HCT116 (cell line): ENCODE data around the gene RBP5. TPM values are rescaled to one million over a fixed set of nuclear protein-coding genes. Genes with fewer than 3 reads are reported as not detected.

Source experiments
- ATAC-seq: fragments of 200-7000 bp; cut with Tn5 transposase; 2 replicates; pipeline ENCODE4 v1.9.1; 2020; ENCODE audit warnings: mild to moderate bottlenecking, moderate library complexity
- BruUV-seq: library from RNA; stranded (reverse); fragments of 400-500 nt; replicated peaks from 2 replicates; lab custom pipeline; 2021; lab: Mats Ljungman, UMichigan
- CTCF ChIA-PET: fragments of 300-600 bp; sonication (Branson Sonifier 250); formaldehyde crosslinking; loops from one replicate; lab custom pipeline; 2021; ENCODE audit warnings: antibody characterized with exemption; lab: Charles Lee
- POLR2A ChIA-PET: fragments of 300-600, 350-600 bp; sonication (Branson Sonifier 250); formaldehyde crosslinking; loops from one replicate; lab custom pipeline; 2021; ENCODE audit warnings: antibody characterized with exemption; lab: Charles Lee
- RAD21 ChIA-PET, 2 experiments: fragments of 300-600 bp; sonication (Branson Sonifier 250); formaldehyde crosslinking; loops; one replicate each; lab custom pipeline; 2023; ENCODE audit warnings: low total read pairs in 2 of 2; ENCODE audit not compliant: uncharacterized antibody in 2 of 2, unreplicated experiment in 2 of 2, low non-redundant PET in 1 of 2; lab: Charles Lee
- DNase-seq: peaks from one replicate; pipeline ENCODE4 v3.0.0-alpha.2; 2010; ENCODE audit warnings: low read depth, low spot score
- H2AFZ ChIP-seq: fragments of 200-600 bp; shearing (Covaris generic), sonication (generic); 2 replicates; pipeline ENCODE4 v1.6.1; 2017; ENCODE audit warnings: low read depth, mixed run types, mixed read lengths, antibody characterized with exemption, low read length; ENCODE audit not compliant: poor library complexity, severe bottlenecking
- H3K27ac ChIP-seq: 2 replicates; pipeline ENCODE4 v1.5.1; 2012; ENCODE audit warnings: low read depth, low read length
- H3K27me3 ChIP-seq: fragments of 200-600 bp; sonication (generic); 2 replicates; pipeline ENCODE4 v1.6.1; 2016; ENCODE audit warnings: mixed run types, low read length, mixed read lengths; ENCODE audit not compliant: insufficient read depth
- H3K36me3 ChIP-seq, 2 experiments: fragments of 200-500 bp in 1 of 2; fragments of 200-600 bp in 1 of 2; sonication (Bioruptor generic) in 1 of 2; sonication (generic) in 1 of 2; 2 replicates each; pipeline versions ENCODE4 v1.5.1 to v1.6.1; 2014 to 2016; ENCODE audit warnings: low read length in 2 of 2, inconsistent platforms in 1 of 2, mixed read lengths in 1 of 2, mixed run types in 1 of 2; ENCODE audit not compliant: insufficient read depth in 2 of 2, control insufficient read depth in 1 of 2
- H3K4me1 ChIP-seq, 2 experiments: fragments of 200-600 bp in 1 of 2; sonication (generic) in 1 of 2; 2 replicates each; pipeline versions ENCODE4 v1.5.1 to v1.6.1; 2012 to 2017; ENCODE audit warnings: low read length in 2 of 2, inconsistent platforms in 1 of 2, mild to moderate bottlenecking in 1 of 2, mixed read lengths in 1 of 2, mixed run types in 1 of 2, moderate library complexity in 1 of 2; ENCODE audit not compliant: insufficient read depth in 2 of 2, control insufficient read depth in 1 of 2
- H3K4me2 ChIP-seq: fragments of 200-600 bp; sonication (generic); 2 replicates; pipeline ENCODE4 v1.6.1; 2017; ENCODE audit warnings: mixed run types, low read length, mixed read lengths
- H3K4me3 ChIP-seq, 2 experiments: fragments of 200-600 bp in 1 of 2; sonication (generic) in 1 of 2; replicated peaks in 1 of 2; 2 replicates each; pipeline ENCODE4 v1.5.1; 2011 to 2016; ENCODE audit warnings: low read length in 2 of 2, control low read depth in 1 of 2, low read depth in 1 of 2, mild to moderate bottlenecking in 1 of 2, mixed read lengths in 1 of 2, mixed run types in 1 of 2
- H3K79me2 ChIP-seq: fragments of 200-600 bp; sonication (generic); 2 replicates; pipeline ENCODE4 v1.6.1; 2017; ENCODE audit warnings: mild to moderate bottlenecking, mixed run types, low read length, moderate library complexity, mixed read lengths; ENCODE audit not compliant: insufficient read depth
- H3K9ac ChIP-seq: fragments of 200-600 bp; sonication (generic); 2 replicates; pipeline ENCODE4 v1.6.1; 2016; ENCODE audit warnings: low read length, mixed read lengths
- H3K9me2 ChIP-seq: fragments of 200-600 bp; sonication (generic), shearing (Covaris generic); 2 replicates; pipeline ENCODE4 v1.6.1; 2017; ENCODE audit warnings: mixed run types, mild to moderate bottlenecking, moderate library complexity; ENCODE audit not compliant: insufficient read depth
- H3K9me3 ChIP-seq, 2 experiments: fragments of 200-500 bp in 1 of 2; fragments of 200-600 bp in 1 of 2; sonication (Bioruptor generic) in 1 of 2; sonication (generic) in 1 of 2; 2 replicates each; pipeline ENCODE4 v1.6.1; 2014 to 2017; ENCODE audit warnings: low read length in 2 of 2, mixed read lengths in 2 of 2, inconsistent platforms in 1 of 2, low read depth in 1 of 2, mild to moderate bottlenecking in 1 of 2, mixed run types in 1 of 2, moderate library complexity in 1 of 2; ENCODE audit not compliant: control insufficient read depth in 1 of 2, insufficient read depth in 1 of 2
- H4K20me1 ChIP-seq: fragments of 200-600 bp; sonication (generic), shearing (Covaris generic); 2 replicates; pipeline ENCODE4 v1.6.1; 2017; ENCODE audit warnings: mixed run types, mild to moderate bottlenecking, moderate library complexity; ENCODE audit not compliant: insufficient read depth
- FOSL1 ChIP-seq: IDR thresholded peaks from 2 replicates; pipeline ENCODE4 v1.6.1; 2012; ENCODE audit warnings: low read depth
- TCF7L2 ChIP-seq: IDR thresholded peaks from 2 replicates; pipeline ENCODE4 v1.7.0; 2011; ENCODE audit warnings: borderline replicate concordance, inconsistent platforms; ENCODE audit not compliant: insufficient read depth, insufficient read length; ENCODE audit errors: extremely low read depth
- intact Hi-C: fragments of 100-400 bp; cut with micrococcal nuclease; formaldehyde crosslinking; loops from 2 replicates; pipeline ENCODE4 v1.10.0; 2022
- total RNA-seq: library from RNA; stranded (reverse); gene quantifications from one replicate; pipeline ENCODE4 v1.2.1, GENCODE V29; 2021; ENCODE audit not compliant: unreplicated experiment
- TF ChIP-seq, protein P1 (sequence below): IDR thresholded peaks from 2 replicates; pipeline ENCODE4 v1.6.1; 2012; ENCODE audit warnings: low read depth

The RBP5 gene
- total RNA-seq, 1 experiment from 2014 or later = 0.22 TPM

DNA sequence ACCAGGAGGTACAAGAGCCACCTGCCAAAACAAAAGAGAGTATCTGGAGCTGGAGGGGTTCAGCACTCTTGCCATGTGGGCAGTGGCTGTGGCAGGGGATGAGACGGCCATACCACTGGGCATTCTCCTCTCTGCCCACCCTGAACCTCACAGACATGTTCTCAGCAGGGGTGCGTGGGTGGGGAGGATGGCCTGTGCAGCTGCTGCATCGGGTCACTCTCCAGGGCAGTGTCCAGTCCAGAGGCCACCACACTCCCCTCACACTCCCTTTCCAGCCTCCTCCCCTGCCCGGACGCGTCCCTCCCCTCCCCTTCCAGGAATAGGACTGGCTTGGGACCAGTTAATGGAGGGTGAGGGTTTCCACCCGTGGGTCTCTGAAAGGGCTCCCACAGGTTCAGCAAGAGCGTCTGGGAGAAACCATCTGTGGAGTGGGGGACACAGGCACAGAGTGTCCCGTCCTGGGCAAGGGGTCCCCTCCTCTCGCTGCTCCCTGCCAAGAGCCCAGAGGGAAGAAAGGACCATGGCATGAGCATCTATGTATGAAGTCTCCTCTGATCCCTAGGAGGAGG lies 36.9 kb downstream of the RBP5 start:
- no peak for TF ChIP-seq TCF7L2
- Histone ChIP-seq H4K20me1 (no peaks in the 10 kb centered on the region), H3K4me3 (no peak overlapping the region), H3K4me2 (peak overlapping the region; percentile 54; the same call in 1 of the 2 replicates), H3K9me3 (no peaks in the 10 kb centered on the region), H3K9me2 (no peaks in the 10 kb centered on the region), H3K9ac (no peak overlapping the region), H3K36me3 (no peaks in the 10 kb centered on the region), H3K79me2 (no peaks in the 10 kb centered on the region), H3K27me3 (0 out of 2 replicates have a peak, but pooled peaks cover 4% of the 10 kb centered on the region), H2AFZ (no peak overlapping the region), H3K27ac (peak overlapping the region; percentile 13; the same call in 1 of the 2 replicates), H3K4me1 (peaks cover 0 to 6% of the 10 kb centered on the region in 2 experiments; a peak in 1 of 4 replicates)
- intact Hi-C loops = loop anchor here (1.0 to 5.0 kb wide), 3 partner anchors 119 to 167 kb away; partner anchors contain the start of genes C12orf57, EMG1 and PHB2
- ChIA-PET POLR2A (interaction anchor here (0.8 to 1.7 kb wide), 3 partner anchors 16 to 148 kb away, joined by 3 to 5 read pairs (median 3); partner anchors contain the start of genes C12orf57 and RNU7-1), CTCF (interaction anchor here (0.7 to 1.1 kb wide), 2 partner anchors 16 to 147 kb away, joined by 3 to 4 read pairs; no protein-coding TSS in a partner anchor), RAD21 (no interaction called here)
- no TSS peak for BruUV-seq
- no peak; the same call in 1 of the 2 replicates for ATAC-seq
- no peak for DNase-seq

DNA sequence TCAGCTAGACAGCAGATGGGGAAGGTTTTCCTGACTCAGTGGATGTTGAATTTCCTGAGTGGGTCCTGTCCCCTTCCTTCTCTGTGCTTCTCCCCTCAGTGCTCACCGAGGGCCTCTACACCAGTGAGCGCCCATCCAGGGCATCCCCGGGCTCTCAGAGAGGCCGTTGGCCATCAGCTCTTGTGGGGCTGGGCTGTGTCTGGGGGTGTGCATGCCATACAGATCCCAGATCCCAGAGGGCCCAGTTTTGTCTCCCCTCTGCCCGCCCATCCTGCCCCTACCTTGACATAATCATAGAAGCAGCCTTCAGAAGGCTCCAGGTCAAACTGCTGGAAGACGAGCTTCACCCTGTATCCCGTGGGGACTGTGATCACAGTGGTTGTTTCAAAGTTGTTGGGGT lies 37.5 kb downstream of the RBP5 start:
- Histone ChIP-seq H3K9me2 (no peaks in the 10 kb centered on the region), H3K9ac (no peak overlapping the region), H3K79me2 (no peaks in the 10 kb centered on the region), H2AFZ (no peak overlapping the region), H3K4me2 (no peak overlapping the region), H3K36me3 (no peaks in the 10 kb centered on the region), H3K27ac (no peak overlapping the region), H4K20me1 (no peaks in the 10 kb centered on the region), H3K9me3 (no peaks in the 10 kb centered on the region), H3K27me3 (0 out of 2 replicates have a peak, but pooled peaks cover 4% of the 10 kb centered on the region), H3K4me1 (peaks cover 0 to 6% of the 10 kb centered on the region in 2 experiments; a peak in 1 of 4 replicates), H3K4me3 (no peak overlapping the region)
- no peak for ATAC-seq
- POLR2A ChIA-PET = interaction anchor here (1.2 to 1.7 kb wide), 2 partner anchors 129 to 147 kb away, joined by 3 to 5 read pairs; partner anchors contain the start of genes C12orf57 and RNU7-1
- TF ChIP-seq, protein P1, sequence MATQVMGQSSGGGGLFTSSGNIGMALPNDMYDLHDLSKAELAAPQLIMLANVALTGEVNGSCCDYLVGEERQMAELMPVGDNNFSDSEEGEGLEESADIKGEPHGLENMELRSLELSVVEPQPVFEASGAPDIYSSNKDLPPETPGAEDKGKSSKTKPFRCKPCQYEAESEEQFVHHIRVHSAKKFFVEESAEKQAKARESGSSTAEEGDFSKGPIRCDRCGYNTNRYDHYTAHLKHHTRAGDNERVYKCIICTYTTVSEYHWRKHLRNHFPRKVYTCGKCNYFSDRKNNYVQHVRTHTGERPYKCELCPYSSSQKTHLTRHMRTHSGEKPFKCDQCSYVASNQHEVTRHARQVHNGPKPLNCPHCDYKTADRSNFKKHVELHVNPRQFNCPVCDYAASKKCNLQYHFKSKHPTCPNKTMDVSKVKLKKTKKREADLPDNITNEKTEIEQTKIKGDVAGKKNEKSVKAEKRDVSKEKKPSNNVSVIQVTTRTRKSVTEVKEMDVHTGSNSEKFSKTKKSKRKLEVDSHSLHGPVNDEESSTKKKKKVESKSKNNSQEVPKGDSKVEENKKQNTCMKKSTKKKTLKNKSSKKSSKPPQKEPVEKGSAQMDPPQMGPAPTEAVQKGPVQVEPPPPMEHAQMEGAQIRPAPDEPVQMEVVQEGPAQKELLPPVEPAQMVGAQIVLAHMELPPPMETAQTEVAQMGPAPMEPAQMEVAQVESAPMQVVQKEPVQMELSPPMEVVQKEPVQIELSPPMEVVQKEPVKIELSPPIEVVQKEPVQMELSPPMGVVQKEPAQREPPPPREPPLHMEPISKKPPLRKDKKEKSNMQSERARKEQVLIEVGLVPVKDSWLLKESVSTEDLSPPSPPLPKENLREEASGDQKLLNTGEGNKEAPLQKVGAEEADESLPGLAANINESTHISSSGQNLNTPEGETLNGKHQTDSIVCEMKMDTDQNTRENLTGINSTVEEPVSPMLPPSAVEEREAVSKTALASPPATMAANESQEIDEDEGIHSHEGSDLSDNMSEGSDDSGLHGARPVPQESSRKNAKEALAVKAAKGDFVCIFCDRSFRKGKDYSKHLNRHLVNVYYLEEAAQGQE = no peak
- TF ChIP-seq FOSL1 = no peak
- no peak for DNase-seq
- BruUV-seq = no TSS peak
- CTCF ChIA-PET = no interaction called here
- RAD21 ChIA-PET = no interaction called here
- intact Hi-C loops = loop anchor here (5.0 kb wide), 1 partner anchor 119 kb away; the partner anchor contains the start of genes EMG1 and PHB2
